GM19468 (cell line): ENCODE data around the gene MYO18B.

Experiments used
- ATAC-seq: cut with Tn5 transposase; IDR thresholded peaks from one replicate; pipeline ENCODE4 v1.9.1; 2021; ENCODE audit warnings: mild to moderate bottlenecking, moderate library complexity, moderate number of reproducible peaks; ENCODE audit not compliant: unreplicated experiment; ENCODE audit errors: extremely low read depth

MYO18B gene

GRCh38 chr22:25930083-25930482 lies 188.1 kb downstream of the MYO18B start:
- ATAC-seq = no peak

- no peak for ATAC-seq
These were observed 188.9 kb downstream of the MYO18B start for GRCh38 chr22:25930788-25931310.

- no peak for ATAC-seq
These were observed 191.3 kb downstream of the MYO18B start for GRCh38 chr22:25933158-25933788.

- ATAC-seq = no peak
These were observed 193.5 kb downstream of the MYO18B start for GRCh38 chr22:25935266-25936058.

GRCh38 chr22:25938151-25938550 lies 196.2 kb downstream of the MYO18B start:
- ATAC-seq = no peak

GRCh38 chr22:25939384-25939783 lies 197.4 kb downstream of the MYO18B start:
- no peak for ATAC-seq

- no peak for ATAC-seq
These were observed 198.5 kb downstream of the MYO18B start for GRCh38 chr22:25940479-25940878.

GRCh38 chr22:25941365-25941960 lies 199.5 kb downstream of the MYO18B start:
- no peak for ATAC-seq

- ATAC-seq = no peak
These were observed 200.3 kb downstream of the MYO18B start for GRCh38 chr22:25942115-25942855.

GRCh38 chr22:25942856-25943411 lies 200.9 kb downstream of the MYO18B start:
- ATAC-seq = no peak

GRCh38 chr22:25950111-25950510 lies 208.1 kb downstream of the MYO18B start:
- no peak for ATAC-seq

GRCh38 chr22:25953276-25953675 lies 211.3 kb downstream of the MYO18B start:
- no peak for ATAC-seq

GRCh38 chr22:25953919-25954318 lies 211.9 kb downstream of the MYO18B start:
- no peak for ATAC-seq

- ATAC-seq = no peak
These were observed 213.3 kb downstream of the MYO18B start for GRCh38 chr22:25955323-25955722.

GRCh38 chr22:25956801-25957200 lies 214.8 kb downstream of the MYO18B start:
- no peak for ATAC-seq

- no peak for ATAC-seq
These were observed 218.1 kb downstream of the MYO18B start for GRCh38 chr22:25959818-25960774.

- ATAC-seq = no peak
These were observed 219.7 kb downstream of the MYO18B start for GRCh38 chr22:25961699-25962098.

- ATAC-seq = no peak
These were observed 220.7 kb downstream of the MYO18B start for GRCh38 chr22:25962711-25963110.
